GM12878 (cell line): ENCODE measurements around the gene HELZ. TPM values are rescaled to one million over a fixed set of nuclear protein-coding genes. Genes with fewer than 3 reads are reported as not detected.

Experiments used
- ATAC-seq: fragments of 200-7000 bp; cut with Tn5 transposase; 3 replicates; pipeline ENCODE4 v1.9.1; 2020; ENCODE audit warnings: mild to moderate bottlenecking, moderate library complexity
- BruUV-seq: library from RNA; stranded (reverse); fragments of 400-500 nt; replicated peaks from 2 replicates; lab custom pipeline; 2021; lab: Mats Ljungman, UMichigan
- CTCF ChIA-PET: fragments of 300-600 bp; sonication (Branson Sonifier 250); formaldehyde crosslinking; extraction: SDS; loops from one replicate; lab custom pipeline; 2021; ENCODE audit warnings: inconsistent platforms; lab: Yijun Ruan, JAX
- POLR2A ChIA-PET: fragments of 350-600 bp; formaldehyde crosslinking; extraction: SDS; loops from one replicate; lab custom pipeline; 2021; ENCODE audit warnings: inconsistent platforms; lab: Charles Lee
- RAD21 ChIA-PET: fragments of 300-600 bp; sonication (Branson Sonifier 250); formaldehyde crosslinking; loops from one replicate; lab custom pipeline; 2023; ENCODE audit warnings: antibody characterized with exemption; ENCODE audit not compliant: unreplicated experiment; lab: Charles Lee
- SMC1A ChIA-PET: fragments of 300-600 bp; sonication (Branson Sonifier 250); formaldehyde crosslinking; loops from one replicate; lab custom pipeline; 2023; ENCODE audit not compliant: unreplicated experiment, uncharacterized antibody; lab: Charles Lee
- DNase-seq: peaks from one replicate; pipeline ENCODE4 v3.0.0-alpha.2; 2011; ENCODE audit warnings: low read depth, low spot score
- FAIRE-seq: peaks from 3 replicates; lab custom pipeline; 2011; peaks lifted over from hg19 to GRCh38; lab: Jason Lieb, UNC
- H2AFZ ChIP-seq: 2 replicates; pipeline ENCODE4 v1.6.0; 2011; ENCODE audit warnings: low read depth, low read length, control low read depth; ENCODE audit not compliant: control insufficient read depth
- H3K27ac ChIP-seq: 2 replicates; pipeline ENCODE4 v1.5.1; 2011; ENCODE audit warnings: control low read depth; ENCODE audit not compliant: control insufficient read depth, insufficient read depth
- H3K27me3 ChIP-seq, 2 experiments: replicated peaks in 1 of 2; 2 replicates each; pipeline versions ENCODE4 v1.6.0 to v1.6.1; 2011; ENCODE audit warnings: low read length in 1 of 2; ENCODE audit not compliant: control insufficient read depth in 2 of 2, insufficient read depth in 2 of 2
- H3K36me3 ChIP-seq, 2 experiments: 2 replicates each; pipeline ENCODE4 v1.5.1; 2011; ENCODE audit warnings: low read length in 1 of 2; ENCODE audit not compliant: control insufficient read depth in 2 of 2, insufficient read depth in 2 of 2
- H3K4me1 ChIP-seq: 2 replicates; pipeline ENCODE4 v1.6.1; 2011; ENCODE audit warnings: mild to moderate bottlenecking, low read length, moderate library complexity, mixed read lengths; ENCODE audit not compliant: control insufficient read depth, insufficient read depth
- H3K4me2 ChIP-seq: 2 replicates; pipeline ENCODE4 v1.6.0; 2011; ENCODE audit warnings: control low read depth; ENCODE audit not compliant: control insufficient read depth, insufficient read depth
- H3K4me3 ChIP-seq: fragments of 200-600 bp; sonication (generic); 2 replicates; pipeline ENCODE4 v1.5.1; 2016
- H3K79me2 ChIP-seq: 2 replicates; pipeline ENCODE4 v1.6.0; 2011; ENCODE audit warnings: low read length; ENCODE audit not compliant: control insufficient read depth, insufficient read depth
- H3K9ac ChIP-seq: 2 replicates; pipeline ENCODE4 v1.8.0; 2011; ENCODE audit warnings: low read length, control low read depth, mixed read lengths; ENCODE audit not compliant: control insufficient read depth, insufficient read depth
- H3K9me3 ChIP-seq: replicated peaks from 3 replicates; pipeline ENCODE4 v1.5.1; 2011; ENCODE audit warnings: mild to moderate bottlenecking, low read length; ENCODE audit not compliant: control insufficient read depth, insufficient read depth
- H4K20me1 ChIP-seq: 2 replicates; pipeline ENCODE4 v1.6.0; 2011; ENCODE audit not compliant: control insufficient read depth, insufficient read depth
- ATF7 ChIP-seq: fragments of 450-650 bp; IDR thresholded peaks from 2 replicates; pipeline ENCODE4 v1.6.1; 2016; ENCODE audit warnings: low read depth, mild to moderate bottlenecking
- DPF2 ChIP-seq: fragments of 450-650 bp; IDR thresholded peaks from 2 replicates; pipeline ENCODE4 v1.6.1; 2017; ENCODE audit warnings: mild to moderate bottlenecking
- KAT2A ChIP-seq: conservative IDR thresholded peaks from 2 replicates; pipeline ENCODE4 v1.6.1; 2011; ENCODE audit warnings: low read depth, low read length; ENCODE audit not compliant: control insufficient read depth
- POU2F2 ChIP-seq: IDR thresholded peaks from 3 replicates; pipeline ENCODE4 v1.6.1; 2011; ENCODE audit warnings: low read depth, mild to moderate bottlenecking, low read length, borderline replicate concordance
- RFX5 ChIP-seq: IDR thresholded peaks from 2 replicates; pipeline ENCODE4 v1.6.1; 2011; ENCODE audit warnings: low read depth, low read length, improper control_type of control experiment
- RUNX3 ChIP-seq: IDR thresholded peaks from 2 replicates; pipeline ENCODE4 v1.6.1; 2012; ENCODE audit warnings: low read length, inconsistent platforms
- SMC3 ChIP-seq: IDR thresholded peaks from 2 replicates; pipeline ENCODE4 v1.6.1; 2011; ENCODE audit warnings: low read length, improper control_type of control experiment, borderline replicate concordance
- STAT3 ChIP-seq: IDR thresholded peaks from 2 replicates; pipeline ENCODE4 v1.6.1; 2011; ENCODE audit warnings: low read depth, low read length, improper control_type of control experiment
- YBX1 ChIP-seq: fragments of 450-650 bp; IDR thresholded peaks from 2 replicates; pipeline ENCODE4 v1.6.1; 2016; ENCODE audit warnings: antibody characterized with exemption
- YY1 ChIP-seq: IDR thresholded peaks from 2 replicates; pipeline ENCODE4 v1.6.1; 2011; ENCODE audit warnings: low read depth, mild to moderate bottlenecking, low read length
- ZBTB33 ChIP-seq: fragments of 450-650 bp; IDR thresholded peaks from 2 replicates; pipeline ENCODE4 v1.6.1; 2017; ENCODE audit warnings: mild to moderate bottlenecking
- ZNF207 ChIP-seq: fragments of 450-650 bp; IDR thresholded peaks from 2 replicates; pipeline ENCODE4 v1.6.1; 2014; ENCODE audit warnings: antibody characterized with exemption, mild to moderate bottlenecking, borderline replicate concordance
- ZNF217 ChIP-seq: fragments of 450-650 bp; IDR thresholded peaks from 2 replicates; pipeline ENCODE4 v1.6.1; 2017; ENCODE audit warnings: antibody characterized with exemption, mild to moderate bottlenecking
- ZNF274 ChIP-seq: IDR thresholded peaks from one replicate; pipeline ENCODE4 v1.8.0; 2011; ENCODE audit not compliant: insufficient read length, insufficient read depth
- WGBS: methylation state at CpG from one replicate; pipeline ENCODE4 v1.1.6; 2016; ENCODE audit warnings: low lambda C conversion rate; ENCODE audit not compliant: insufficient replicate concordance, insufficient coverage; ENCODE audit errors: missing lambda C conversion rate; 5-methylcytosine and 5-hydroxymethylcytosine counted together
- in situ Hi-C: fragments of 300-500 bp; cut with MboI; formaldehyde crosslinking; loops from 9 replicates; pipeline ENCODE4 v1.14.3; 2018; ENCODE audit warnings: mixed read lengths
- intact Hi-C: fragments of 100-400 bp; cut with micrococcal nuclease; formaldehyde crosslinking; loops from one replicate; pipeline ENCODE4 v1.14.2; 2022; ENCODE audit not compliant: unreplicated experiment
- polyA plus RNA-seq, 11 experiments: library from polyadenylated mRNA; depleted of rRNA in 4 of 11; unstranded in 6 of 11; stranded (reverse) in 5 of 11; fragments of >200 nt; fragmentation: Nextera tagmentation in 4 of 11; fragmentation: Illumina TruSeq in 1 of 11; extraction: Ambion mirVana in 4 of 11; extraction: Trizol in 1 of 11; gene quantifications; 1 replicate in 1 of 11; 2 replicates in 10 of 11; pipeline versions ENCODE4 v1.2.1 to v1.2.3, GENCODE V29; 2011 to 2016; ENCODE audit warnings: inconsistent platforms in 2 of 11, missing spikeins in 2 of 11, low read depth in 1 of 11
- total RNA-seq, 4 experiments: library from RNA; depleted of rRNA in 3 of 4; stranded (reverse); fragments of >200 nt in 3 of 4; fragmentation: Illumina TruSeq in 1 of 4; extraction: Trizol in 1 of 4; gene quantifications; 2 replicates each; pipeline versions ENCODE4 v1.2.1 to v1.2.3, GENCODE V29; 2013 to 2021

The HELZ gene
- total and polyA plus RNA-seq, 10 of the 15 experiments (the other 5 are each of a cell fraction or from before 2014, with no cell fraction given), result 1.5 to 36.8 (median 19.1) TPM

- H3K36me3 ChIP-seq, result no peaks in the 10 kb centered on the region
- POLR2A ChIA-PET, result no interaction called here
- no peak overlapping the region for H3K4me3 ChIP-seq
- FAIRE-seq, result no peak
- TF ChIP-seq POU2F2 (no peak), SMC3 (no peak)
- TF ChIP-seq, all 136 proteins: peak for 0
- Histone ChIP-seq H4K20me1 (no peaks in the 10 kb centered on the region), H3K9me3 (no peaks in the 10 kb centered on the region; the same call in 1 of the 3 replicates), H3K27ac (no peak overlapping the region), H3K79me2 (no peaks in the 10 kb centered on the region), H3K9ac (no peak overlapping the region), H3K4me1 (peaks cover 22% of the 10 kb centered on the region), H3K27me3 (no peaks in the 10 kb centered on the region), H3K4me2 (no peak overlapping the region), H2AFZ (no peak overlapping the region)
- in situ Hi-C loops, result no loop called here
- RAD21 ChIA-PET, result no interaction called here
- WGBS, result 53% methylated on average over 5 of the region's 5 CpGs
- intact Hi-C loops, result no loop called here
- BruUV-seq, result no TSS peak
- SMC1A ChIA-PET, result interaction anchor here (1.7 kb wide), 1 partner anchor 9 kb away, joined by 4 read pairs; no protein-coding TSS in a partner anchor
- CTCF ChIA-PET, result interaction anchor here (0.7 to 1.2 kb wide), 3 partner anchors 9 to 42 kb away, joined by 3 read pairs; no protein-coding TSS in a partner anchor
- ATAC-seq, result no peak
- DNase-seq, result no peak
Measured at GRCh38 chr17:67038861-67039365, 206.1 kb downstream of the HELZ start.

GRCh38 chr17:67035131-67036083, 209.6 kb downstream of the HELZ start:
- Histone ChIP-seq H3K36me3 (no peaks in the 10 kb centered on the region), H3K27me3 (no peaks in the 10 kb centered on the region), H3K9me3 (no peaks in the 10 kb centered on the region; the same call in 1 of the 3 replicates), H4K20me1 (no peaks in the 10 kb centered on the region), H3K4me3 (peak overlapping the region; percentile 35; the same call in 1 of the 2 replicates), H3K27ac (peak overlapping the region; percentile 35), H2AFZ (peak overlapping the region; percentile 50), H3K9ac (no peak overlapping the region; the same call in 1 of the 2 replicates), H3K79me2 (no peaks in the 10 kb centered on the region), H3K4me1 (peaks cover 22% of the 10 kb centered on the region), H3K4me2 (peak overlapping the region; percentile 72)
- ATAC-seq (peak; percentile 94), DNase-seq (peak; percentile 64), FAIRE-seq (peak; percentile 85)
- ChIA-PET POLR2A (interaction anchor here (0.6 to 1.0 kb wide), 2 partner anchors 13 to 1043 kb away, joined by 3 read pairs; no protein-coding TSS in a partner anchor), SMC1A (interaction anchor here (1.3 to 2.1 kb wide), 2 partner anchors 46 to 53 kb away, joined by 5 to 11 read pairs; no protein-coding TSS in a partner anchor), RAD21 (interaction anchor here (1.4 to 2.8 kb wide), 2 partner anchors 46 to 329 kb away, joined by 3 to 19 read pairs; no protein-coding TSS in a partner anchor), CTCF (interaction anchor here (0.5 kb wide), 1 partner anchor 997 kb away, joined by 3 read pairs; no protein-coding TSS in a partner anchor)
- TSS peak; percentile 60 for BruUV-seq
- in situ Hi-C loops (no loop called here), intact Hi-C loops (loop anchor here (2.0 kb wide), 1 partner anchor 47 kb away; no protein-coding TSS in a partner anchor)
- WGBS, result 9% methylated on average over 11 of the region's 11 CpGs
- TF ChIP-seq ZBTB33 (no peak), ATF7 (peak; percentile 79), DPF2 (peak; percentile 75; the same call in 1 of the 2 replicates), ZNF207 (no peak), ZNF217 (0 out of 2 replicates have a peak, but pooled peaks have one; percentile 32), YY1 (no peak), ZNF274 (no peak), RUNX3 (peak; percentile 90), KAT2A (no peak), RFX5 (no peak), STAT3 (no peak), YBX1 (no peak)
